Endothelial cell of umbilical vein (primary cell): ENCODE results near the gene ARID1B. TPM values are rescaled to one million over a fixed set of nuclear protein-coding genes. Genes with fewer than 3 reads are reported as not detected.

Experiments
- BruUV-seq: library from RNA; stranded (reverse); fragments of 400-500 nt; replicated peaks from 2 replicates; lab custom pipeline; 2021; lab: Mats Ljungman, UMichigan
- CTCF ChIA-PET: fragments of 300-600, 350-600 bp; sonication (Branson Sonifier 250); formaldehyde crosslinking; loops from one replicate; lab custom pipeline; 2021; ENCODE audit warnings: antibody characterized with exemption, inconsistent platforms; lab: Charles Lee
- POLR2A ChIA-PET: fragments of 300-600, 350-600 bp; sonication (Branson Sonifier 250); formaldehyde crosslinking; loops from one replicate; lab custom pipeline; 2021; ENCODE audit warnings: antibody characterized with exemption, inconsistent platforms; lab: Charles Lee
- DNase-seq: peaks from one replicate; pipeline ENCODE4 v3.0.0-alpha.2; 2011; ENCODE audit warnings: low read depth, low spot score
- FAIRE-seq: peaks from 2 replicates; lab custom pipeline; 2011; peaks lifted over from hg19 to GRCh38; lab: Jason Lieb, UNC
- H2AFZ ChIP-seq: 2 replicates; pipeline ENCODE4 v1.6.0; 2012; ENCODE audit warnings: low read depth, low read length, control low read depth, inconsistent platforms
- H3K27ac ChIP-seq: 2 replicates; pipeline ENCODE4 v1.5.1; 2011; ENCODE audit warnings: low read depth, mild to moderate bottlenecking, control low read depth, low read length, moderate library complexity; ENCODE audit not compliant: insufficient read depth
- H3K27me3 ChIP-seq, 2 experiments: 2 replicates each; pipeline versions ENCODE4 v1.6.0 to v1.6.1; 2011; ENCODE audit warnings: low read length in 2 of 2, mixed read lengths in 1 of 2; ENCODE audit not compliant: control insufficient read depth in 2 of 2, insufficient read depth in 2 of 2
- H3K36me3 ChIP-seq, 2 experiments: 2 replicates in 1 of 2; 3 replicates in 1 of 2; pipeline ENCODE4 v1.5.1; 2011; ENCODE audit warnings: low read length in 2 of 2, mild to moderate bottlenecking in 1 of 2, moderate library complexity in 1 of 2; ENCODE audit not compliant: control insufficient read depth in 2 of 2, insufficient read depth in 2 of 2; ENCODE audit errors: extremely low read depth in 1 of 2
- H3K4me1 ChIP-seq: 3 replicates; pipeline ENCODE4 v1.5.1; 2011; ENCODE audit warnings: mild to moderate bottlenecking, low read length; ENCODE audit not compliant: control insufficient read depth, insufficient read depth; ENCODE audit errors: extremely low read depth
- H3K4me2 ChIP-seq: 2 replicates; pipeline ENCODE4 v1.6.1; 2011; ENCODE audit warnings: low read length, control low read depth, mixed read lengths; ENCODE audit not compliant: insufficient read depth
- H3K4me3 ChIP-seq, 3 experiments: fragments of 200-600 bp in 1 of 3; sonication (generic), shearing (Covaris generic) in 1 of 3; replicated peaks in 1 of 3; 2 replicates each; pipeline ENCODE4 v1.5.1; 2011 to 2016; ENCODE audit warnings: control low read depth in 3 of 3, low read length in 3 of 3, mild to moderate bottlenecking in 2 of 3, inconsistent platforms in 1 of 3, low read depth in 1 of 3, moderate library complexity in 1 of 3; ENCODE audit not compliant: insufficient read depth in 1 of 3
- H3K79me2 ChIP-seq: 2 replicates; pipeline ENCODE4 v1.6.0; 2012; ENCODE audit warnings: low read length, inconsistent platforms; ENCODE audit not compliant: control insufficient read depth, insufficient read depth
- H3K9ac ChIP-seq: replicated peaks from 2 replicates; pipeline ENCODE3; 2011; ENCODE audit warnings: low read length, control low read depth; ENCODE audit not compliant: insufficient read depth; ENCODE audit errors: extremely low read depth
- H3K9me1 ChIP-seq: replicated peaks from 3 replicates; pipeline ENCODE4 v1.6.0; 2011; ENCODE audit warnings: mild to moderate bottlenecking, low read length; ENCODE audit not compliant: control insufficient read depth, insufficient read depth; ENCODE audit errors: extremely low read depth
- H3K9me3 ChIP-seq: replicated peaks from 2 replicates; pipeline ENCODE4 v1.5.1; 2012; ENCODE audit warnings: low read length, inconsistent platforms; ENCODE audit not compliant: control insufficient read depth, insufficient read depth
- H4K20me1 ChIP-seq: replicated peaks from 2 replicates; pipeline ENCODE3; 2011; ENCODE audit warnings: mild to moderate bottlenecking, low read length; ENCODE audit not compliant: control insufficient read depth, insufficient read depth; ENCODE audit errors: extremely low read depth
- EZH2 ChIP-seq: IDR thresholded peaks from 2 replicates; pipeline ENCODE4 v1.6.1; 2012; ENCODE audit warnings: borderline replicate concordance, low read depth, mild to moderate bottlenecking, moderate library complexity, low read length, inconsistent platforms; ENCODE audit not compliant: severe bottlenecking
- FOS ChIP-seq: IDR thresholded peaks from 2 replicates; pipeline ENCODE4 v1.6.1; 2011; ENCODE audit warnings: mild to moderate bottlenecking, low read length, moderate library complexity, borderline replicate concordance; ENCODE audit not compliant: insufficient read depth
- GATA2 ChIP-seq: IDR thresholded peaks from 2 replicates; pipeline ENCODE4 v1.7.0; 2011; ENCODE audit warnings: low read depth, mild to moderate bottlenecking, moderate library complexity, mixed read lengths, low read length; ENCODE audit not compliant: insufficient read length, insufficient read depth
- JUN ChIP-seq: IDR thresholded peaks from 2 replicates; pipeline ENCODE4 v1.6.1; 2011; ENCODE audit warnings: borderline replicate concordance, low read depth; ENCODE audit not compliant: insufficient read length, insufficient read depth
- MYC ChIP-seq: IDR thresholded peaks from one replicate; pipeline ENCODE4 v1.6.1; 2011; ENCODE audit warnings: mild to moderate bottlenecking, low read depth, low read length
- POLR2A ChIP-seq: IDR thresholded peaks from 2 replicates; pipeline ENCODE4 v1.6.1; 2012; ENCODE audit warnings: low read depth, mild to moderate bottlenecking, control low read depth, low read length
- POLR2AphosphoS5 ChIP-seq: IDR thresholded peaks from 2 replicates; pipeline ENCODE4 v1.6.1; 2012; ENCODE audit warnings: low read depth, mild to moderate bottlenecking, control low read depth, low read length, moderate library complexity; ENCODE audit not compliant: insufficient read depth
- dilution Hi-C: fragments of 300-500 bp; cut with MboI; formaldehyde crosslinking; loops from one replicate; pipeline ENCODE4 v1.15.0; 2019; ENCODE audit warnings: low sequenced_read_pairs; ENCODE audit not compliant: extremely low pct_ligation_motif_present
- intact Hi-C: fragments of 100-400 bp; cut with micrococcal nuclease; formaldehyde crosslinking; loops from one replicate; pipeline ENCODE4 v1.10.0; 2022
- polyA plus RNA-seq, 4 experiments: library from polyadenylated mRNA; depleted of rRNA in 3 of 4; stranded (reverse) in 3 of 4; unstranded in 1 of 4; fragments of >200 nt; gene quantifications; 2 replicates each; pipeline versions ENCODE4 v1.2.1 to v1.2.3, GENCODE V29; 2011 to 2012; ENCODE audit warnings: missing spikeins in 1 of 4
- total RNA-seq: library from RNA; stranded (reverse); gene quantifications from 2 replicates; pipeline ENCODE4 v1.2.3, GENCODE V29; 2021
- TF ChIP-seq, protein P1 (sequence below): IDR thresholded peaks from 2 replicates; pipeline ENCODE4 v1.6.1; 2011; ENCODE audit not compliant: insufficient read depth, insufficient read length
- TF ChIP-seq, protein P2 (sequence below), 2 donors: IDR thresholded peaks; 1 replicate in 1 of 2; 2 replicates in 1 of 2; pipeline ENCODE4 v1.5.1; 2011; ENCODE audit warnings: low read length in 2 of 2, mild to moderate bottlenecking in 2 of 2, moderate library complexity in 2 of 2, control low read depth in 1 of 2, inconsistent platforms in 1 of 2, low read depth in 1 of 2; ENCODE audit not compliant: insufficient read depth in 1 of 2; ENCODE audit errors: extremely low read depth in 1 of 2

The ARID1B gene
- total and polyA plus RNA-seq, 2 donors (not counting 3 experiments of a cell fraction or from before 2014, with no cell fraction given): 21.8 to 89.5 TPM

DNA sequence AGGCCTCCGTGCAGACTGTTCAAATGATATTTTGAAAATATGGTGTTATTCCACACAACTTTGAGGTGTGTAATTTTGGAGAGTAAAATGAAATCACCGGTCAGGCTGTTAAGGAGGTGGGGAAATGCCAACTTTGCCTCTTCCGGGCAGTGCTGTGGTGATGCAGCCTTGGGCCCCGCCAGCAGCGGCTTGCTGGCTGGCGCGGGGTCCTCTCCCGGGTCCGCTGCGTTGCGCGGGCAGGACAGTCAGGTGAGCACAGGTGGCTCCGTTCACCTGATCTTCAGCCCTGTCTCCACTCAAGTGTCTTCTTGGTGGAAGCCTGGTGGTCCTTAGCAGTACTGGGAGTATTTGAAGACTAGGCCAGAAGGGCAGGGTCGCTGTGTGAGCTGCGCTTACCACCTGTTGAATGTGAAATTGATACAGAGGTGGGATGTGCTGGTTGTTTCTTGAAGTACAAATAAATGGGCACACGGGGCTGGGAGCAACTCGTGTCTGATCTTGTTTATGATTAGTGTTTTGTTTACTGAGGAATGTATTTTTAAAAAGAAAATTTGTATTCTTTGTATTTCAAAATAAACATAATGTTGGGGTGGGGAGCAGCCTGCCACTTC is 184.2 kb downstream of the ARID1B start:
- Histone ChIP-seq H3K4me3 (no peak overlapping the region), H3K9ac (no peak overlapping the region), H3K4me2 (no peak overlapping the region), H3K27ac (no peak overlapping the region), H3K79me2 (peaks cover 43% of the 10 kb centered on the region), H3K9me1 (no peaks in the 10 kb centered on the region), H3K9me3 (no peaks in the 10 kb centered on the region), H3K27me3 (no peaks in the 10 kb centered on the region), H4K20me1 (no peaks in the 10 kb centered on the region), H3K4me1 (no peaks in the 10 kb centered on the region), H2AFZ (no peak overlapping the region), H3K36me3 (no peaks in the 10 kb centered on the region)
- intact Hi-C loops (no loop called here), dilution Hi-C loops (no loop called here)
- no peak for DNase-seq
- TF ChIP-seq, protein P1, sequence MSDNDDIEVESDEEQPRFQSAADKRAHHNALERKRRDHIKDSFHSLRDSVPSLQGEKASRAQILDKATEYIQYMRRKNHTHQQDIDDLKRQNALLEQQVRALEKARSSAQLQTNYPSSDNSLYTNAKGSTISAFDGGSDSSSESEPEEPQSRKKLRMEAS: no peak
- no peak for TF ChIP-seq POLR2A
- TF ChIP-seq, protein P2, sequence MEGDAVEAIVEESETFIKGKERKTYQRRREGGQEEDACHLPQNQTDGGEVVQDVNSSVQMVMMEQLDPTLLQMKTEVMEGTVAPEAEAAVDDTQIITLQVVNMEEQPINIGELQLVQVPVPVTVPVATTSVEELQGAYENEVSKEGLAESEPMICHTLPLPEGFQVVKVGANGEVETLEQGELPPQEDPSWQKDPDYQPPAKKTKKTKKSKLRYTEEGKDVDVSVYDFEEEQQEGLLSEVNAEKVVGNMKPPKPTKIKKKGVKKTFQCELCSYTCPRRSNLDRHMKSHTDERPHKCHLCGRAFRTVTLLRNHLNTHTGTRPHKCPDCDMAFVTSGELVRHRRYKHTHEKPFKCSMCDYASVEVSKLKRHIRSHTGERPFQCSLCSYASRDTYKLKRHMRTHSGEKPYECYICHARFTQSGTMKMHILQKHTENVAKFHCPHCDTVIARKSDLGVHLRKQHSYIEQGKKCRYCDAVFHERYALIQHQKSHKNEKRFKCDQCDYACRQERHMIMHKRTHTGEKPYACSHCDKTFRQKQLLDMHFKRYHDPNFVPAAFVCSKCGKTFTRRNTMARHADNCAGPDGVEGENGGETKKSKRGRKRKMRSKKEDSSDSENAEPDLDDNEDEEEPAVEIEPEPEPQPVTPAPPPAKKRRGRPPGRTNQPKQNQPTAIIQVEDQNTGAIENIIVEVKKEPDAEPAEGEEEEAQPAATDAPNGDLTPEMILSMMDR (IDR thresholded peaks at IDR 0.05; ENCODE audit: extremely low read depth in 1 of 2, insufficient read depth in 1 of 2, low read depth in 1 of 2, low read length in 2 of 2): no peak
- TF ChIP-seq POLR2AphosphoS5: no peak
- TF ChIP-seq GATA2: no peak
- TF ChIP-seq EZH2: no peak
- no peak for TF ChIP-seq JUN
- TF ChIP-seq MYC: no peak
- no peak for TF ChIP-seq FOS
- ChIA-PET POLR2A (no interaction called here), CTCF (no interaction called here)
- FAIRE-seq: no peak
- BruUV-seq: no TSS peak
